HCT116 (cell line): ENCODE results near the gene LEMD3. TPM values are rescaled to one million over a fixed set of nuclear protein-coding genes. Genes with fewer than 3 reads are reported as not detected.

Experiments used
- ATAC-seq: fragments of 200-7000 bp; cut with Tn5 transposase; 2 replicates; pipeline ENCODE4 v1.9.1; 2020; ENCODE audit warnings: mild to moderate bottlenecking, moderate library complexity
- BruUV-seq: library from RNA; stranded (reverse); fragments of 400-500 nt; replicated peaks from 2 replicates; lab custom pipeline; 2021; lab: Mats Ljungman, UMichigan
- CTCF ChIA-PET: fragments of 300-600 bp; sonication (Branson Sonifier 250); formaldehyde crosslinking; loops from one replicate; lab custom pipeline; 2021; ENCODE audit warnings: antibody characterized with exemption; lab: Charles Lee
- POLR2A ChIA-PET: fragments of 300-600, 350-600 bp; sonication (Branson Sonifier 250); formaldehyde crosslinking; loops from one replicate; lab custom pipeline; 2021; ENCODE audit warnings: antibody characterized with exemption; lab: Charles Lee
- RAD21 ChIA-PET, 2 experiments: fragments of 300-600 bp; sonication (Branson Sonifier 250); formaldehyde crosslinking; loops; one replicate each; lab custom pipeline; 2023; ENCODE audit warnings: low total read pairs in 2 of 2; ENCODE audit not compliant: uncharacterized antibody in 2 of 2, unreplicated experiment in 2 of 2, low non-redundant PET in 1 of 2; lab: Charles Lee
- DNase-seq: peaks from one replicate; pipeline ENCODE4 v3.0.0-alpha.2; 2010; ENCODE audit warnings: low read depth, low spot score
- H2AFZ ChIP-seq: fragments of 200-600 bp; shearing (Covaris generic), sonication (generic); 2 replicates; pipeline ENCODE4 v1.6.1; 2017; ENCODE audit warnings: low read depth, mixed run types, mixed read lengths, antibody characterized with exemption, low read length; ENCODE audit not compliant: poor library complexity, severe bottlenecking
- H3K27ac ChIP-seq: 2 replicates; pipeline ENCODE4 v1.5.1; 2012; ENCODE audit warnings: low read depth, low read length
- H3K27me3 ChIP-seq: fragments of 200-600 bp; sonication (generic); 2 replicates; pipeline ENCODE4 v1.6.1; 2016; ENCODE audit warnings: mixed run types, low read length, mixed read lengths; ENCODE audit not compliant: insufficient read depth
- H3K36me3 ChIP-seq, 2 experiments: fragments of 200-500 bp in 1 of 2; fragments of 200-600 bp in 1 of 2; sonication (Bioruptor generic) in 1 of 2; sonication (generic) in 1 of 2; 2 replicates each; pipeline versions ENCODE4 v1.5.1 to v1.6.1; 2014 to 2016; ENCODE audit warnings: low read length in 2 of 2, inconsistent platforms in 1 of 2, mixed read lengths in 1 of 2, mixed run types in 1 of 2; ENCODE audit not compliant: insufficient read depth in 2 of 2, control insufficient read depth in 1 of 2
- H3K4me1 ChIP-seq, 2 experiments: fragments of 200-600 bp in 1 of 2; sonication (generic) in 1 of 2; 2 replicates each; pipeline versions ENCODE4 v1.5.1 to v1.6.1; 2012 to 2017; ENCODE audit warnings: low read length in 2 of 2, inconsistent platforms in 1 of 2, mild to moderate bottlenecking in 1 of 2, mixed read lengths in 1 of 2, mixed run types in 1 of 2, moderate library complexity in 1 of 2; ENCODE audit not compliant: insufficient read depth in 2 of 2, control insufficient read depth in 1 of 2
- H3K4me2 ChIP-seq: fragments of 200-600 bp; sonication (generic); 2 replicates; pipeline ENCODE4 v1.6.1; 2017; ENCODE audit warnings: mixed run types, low read length, mixed read lengths
- H3K4me3 ChIP-seq, 2 experiments: fragments of 200-600 bp in 1 of 2; sonication (generic) in 1 of 2; replicated peaks in 1 of 2; 2 replicates each; pipeline ENCODE4 v1.5.1; 2011 to 2016; ENCODE audit warnings: low read length in 2 of 2, control low read depth in 1 of 2, low read depth in 1 of 2, mild to moderate bottlenecking in 1 of 2, mixed read lengths in 1 of 2, mixed run types in 1 of 2
- H3K79me2 ChIP-seq: fragments of 200-600 bp; sonication (generic); 2 replicates; pipeline ENCODE4 v1.6.1; 2017; ENCODE audit warnings: mild to moderate bottlenecking, mixed run types, low read length, moderate library complexity, mixed read lengths; ENCODE audit not compliant: insufficient read depth
- H3K9ac ChIP-seq: fragments of 200-600 bp; sonication (generic); 2 replicates; pipeline ENCODE4 v1.6.1; 2016; ENCODE audit warnings: low read length, mixed read lengths
- H3K9me2 ChIP-seq: fragments of 200-600 bp; sonication (generic), shearing (Covaris generic); 2 replicates; pipeline ENCODE4 v1.6.1; 2017; ENCODE audit warnings: mixed run types, mild to moderate bottlenecking, moderate library complexity; ENCODE audit not compliant: insufficient read depth
- H3K9me3 ChIP-seq, 2 experiments: fragments of 200-500 bp in 1 of 2; fragments of 200-600 bp in 1 of 2; sonication (Bioruptor generic) in 1 of 2; sonication (generic) in 1 of 2; 2 replicates each; pipeline ENCODE4 v1.6.1; 2014 to 2017; ENCODE audit warnings: low read length in 2 of 2, mixed read lengths in 2 of 2, inconsistent platforms in 1 of 2, low read depth in 1 of 2, mild to moderate bottlenecking in 1 of 2, mixed run types in 1 of 2, moderate library complexity in 1 of 2; ENCODE audit not compliant: control insufficient read depth in 1 of 2, insufficient read depth in 1 of 2
- H4K20me1 ChIP-seq: fragments of 200-600 bp; sonication (generic), shearing (Covaris generic); 2 replicates; pipeline ENCODE4 v1.6.1; 2017; ENCODE audit warnings: mixed run types, mild to moderate bottlenecking, moderate library complexity; ENCODE audit not compliant: insufficient read depth
- ATF3 ChIP-seq: IDR thresholded peaks from 2 replicates; pipeline ENCODE4 v1.6.1; 2012
- EGR1 ChIP-seq: IDR thresholded peaks from 2 replicates; pipeline ENCODE4 v1.6.1; 2012; ENCODE audit warnings: low read depth
- ELF1 ChIP-seq: IDR thresholded peaks from 2 replicates; pipeline ENCODE4 v1.6.1; 2012; ENCODE audit warnings: low read depth, borderline replicate concordance
- EZH2phosphoT487 ChIP-seq: fragments of 200-600 bp; IDR thresholded peaks from 2 replicates; pipeline ENCODE4 v1.6.1; 2018; ENCODE audit warnings: antibody characterized with exemption, borderline replicate concordance
- MAX ChIP-seq: IDR thresholded peaks from 2 replicates; pipeline ENCODE4 v1.6.1; 2012
- POLR2A ChIP-seq: IDR thresholded peaks from 2 replicates; pipeline ENCODE4 v1.7.0; 2011; ENCODE audit warnings: borderline replicate concordance; ENCODE audit not compliant: insufficient read depth, insufficient read length; ENCODE audit errors: extremely low read depth
- POLR2AphosphoS5 ChIP-seq: IDR thresholded peaks from 2 replicates; pipeline ENCODE4 v1.6.1; 2011; ENCODE audit warnings: mild to moderate bottlenecking, low read depth, low read length, moderate library complexity
- SIN3A ChIP-seq: IDR thresholded peaks from 2 replicates; pipeline ENCODE4 v1.6.1; 2012; ENCODE audit warnings: low read depth
- SP1 ChIP-seq: IDR thresholded peaks from 2 replicates; pipeline ENCODE4 v1.6.1; 2012; ENCODE audit warnings: low read depth
- SRF ChIP-seq: IDR thresholded peaks from 2 replicates; pipeline ENCODE4 v1.6.1; 2012; ENCODE audit warnings: low read depth
- ZBTB33 ChIP-seq: IDR thresholded peaks from 2 replicates; pipeline ENCODE4 v1.6.1; 2011; ENCODE audit warnings: mild to moderate bottlenecking, low read length, moderate library complexity; ENCODE audit not compliant: insufficient replicate concordance; ENCODE audit errors: extremely low read depth
- intact Hi-C: fragments of 100-400 bp; cut with micrococcal nuclease; formaldehyde crosslinking; loops from 2 replicates; pipeline ENCODE4 v1.10.0; 2022
- total RNA-seq: library from RNA; stranded (reverse); gene quantifications from one replicate; pipeline ENCODE4 v1.2.1, GENCODE V29; 2021; ENCODE audit not compliant: unreplicated experiment

The LEMD3 gene
- total RNA-seq, 1 experiment from 2014 or later, result 28.7 TPM

GRCh38 chr12:65175385-65175784, 6.0 kb downstream of the LEMD3 start (continued):
- no peak for TF ChIP-seq MAX
- TF ChIP-seq, all 23 proteins: peak for 0

- Histone ChIP-seq H3K4me2 (no peak overlapping the region), H3K4me1 (no peaks in the 10 kb centered on the region), H3K9ac (no peak overlapping the region), H3K27ac (no peak overlapping the region), H3K9me3 (no peaks in the 10 kb centered on the region), H3K27me3 (no peaks in the 10 kb centered on the region), H3K4me3 (no peak overlapping the region), H3K79me2 (peaks cover 99% of the 10 kb centered on the region), H2AFZ (no peak overlapping the region), H3K9me2 (no peaks in the 10 kb centered on the region), H3K36me3 (peaks cover 0 to 4% of the 10 kb centered on the region in 2 experiments; a peak in 1 of 4 replicates), H4K20me1 (peaks cover 17% of the 10 kb centered on the region; the same call in 1 of the 2 replicates)
- DNase-seq, result no peak
- intact Hi-C loops, result no loop called here
- ChIA-PET CTCF (no interaction called here), POLR2A (no interaction called here), RAD21 (no interaction called here)
- TF ChIP-seq ATF3, result no peak
- TF ChIP-seq POLR2AphosphoS5, result no peak
- TF ChIP-seq EZH2phosphoT487, result no peak
- no peak for ATAC-seq
- BruUV-seq, result no TSS peak
Measured at GRCh38 chr12:65182012-65182739, 12.8 kb downstream of the LEMD3 start.

- 0 out of 4 replicates have a peak, but pooled peaks cover 0 to 4% of the 10 kb centered on the region in 2 experiments for H3K36me3 ChIP-seq
- no peak overlapping the region for H3K27ac ChIP-seq
- CTCF ChIA-PET, result interaction anchor here (0.9 kb wide), 1 partner anchor 11 kb away, joined by 4 read pairs; no protein-coding TSS in a partner anchor
- H3K4me3 ChIP-seq, result no peak overlapping the region
- H3K4me2 ChIP-seq, result no peak overlapping the region
- RAD21 ChIA-PET, result no interaction called here
- H4K20me1 ChIP-seq, result peaks cover 13% of the 10 kb centered on the region; the same call in 1 of the 2 replicates
- H3K9me3 ChIP-seq, result no peaks in the 10 kb centered on the region
- H3K27me3 ChIP-seq, result no peaks in the 10 kb centered on the region
- H2AFZ ChIP-seq, result no peak overlapping the region
- ATAC-seq (no peak), DNase-seq (no peak)
- POLR2A ChIA-PET, result no interaction called here
- H3K9me2 ChIP-seq, result no peaks in the 10 kb centered on the region
- no peak overlapping the region for H3K9ac ChIP-seq
- intact Hi-C loops, result no loop called here
- BruUV-seq, result no TSS peak
- no peaks in the 10 kb centered on the region for H3K4me1 ChIP-seq
- peaks cover 99% of the 10 kb centered on the region for H3K79me2 ChIP-seq
- TF ChIP-seq POLR2A (no peak), SIN3A (no peak), ELF1 (no peak), MAX (no peak), ZBTB33 (no peak), ATF3 (no peak), SP1 (no peak), EGR1 (no peak), SRF (no peak)
Measured at GRCh38 chr12:65184176-65184857, 14.9 kb downstream of the LEMD3 start.
